Measurements from ENCODE around the gene ANXA1.

- TF ChIP-seq EZH2 (IDR thresholded peaks at IDR 0.05; ENCODE audit: insufficient read depth, poor library complexity, severe bottlenecking) (no peak), EZH2phosphoT487 (IDR thresholded peaks at IDR 0.05; ENCODE audit: insufficient read depth, low read depth) (no peak)
These were observed 16.8 kb downstream of the ANXA1 start for GRCh38 chr9:73168298-73168934.
